GM13977 (cell line): Measurements from ENCODE around the gene PARP4.

Source experiments
- DNase-seq: peaks from one replicate; pipeline ENCODE4 v3.0.0; 2012; ENCODE audit warnings: low spot score
- CTCF ChIP-seq: IDR thresholded peaks from 2 replicates; pipeline ENCODE4 v1.5.1; 2012; ENCODE audit warnings: mild to moderate bottlenecking, control low read depth; ENCODE audit not compliant: insufficient read depth; ENCODE audit errors: extremely low read depth, missing control alignments
- in situ Hi-C: fragments of 300-500 bp; cut with MboI; formaldehyde crosslinking; loops from one replicate; pipeline ENCODE4 v1.12.0; 2022; ENCODE audit warnings: low sequenced_read_pairs, low pct_unique_long_range_greater_than_20kb, mixed read lengths, inconsistent platforms; ENCODE audit not compliant: unreplicated experiment

The PARP4 gene

DNA sequence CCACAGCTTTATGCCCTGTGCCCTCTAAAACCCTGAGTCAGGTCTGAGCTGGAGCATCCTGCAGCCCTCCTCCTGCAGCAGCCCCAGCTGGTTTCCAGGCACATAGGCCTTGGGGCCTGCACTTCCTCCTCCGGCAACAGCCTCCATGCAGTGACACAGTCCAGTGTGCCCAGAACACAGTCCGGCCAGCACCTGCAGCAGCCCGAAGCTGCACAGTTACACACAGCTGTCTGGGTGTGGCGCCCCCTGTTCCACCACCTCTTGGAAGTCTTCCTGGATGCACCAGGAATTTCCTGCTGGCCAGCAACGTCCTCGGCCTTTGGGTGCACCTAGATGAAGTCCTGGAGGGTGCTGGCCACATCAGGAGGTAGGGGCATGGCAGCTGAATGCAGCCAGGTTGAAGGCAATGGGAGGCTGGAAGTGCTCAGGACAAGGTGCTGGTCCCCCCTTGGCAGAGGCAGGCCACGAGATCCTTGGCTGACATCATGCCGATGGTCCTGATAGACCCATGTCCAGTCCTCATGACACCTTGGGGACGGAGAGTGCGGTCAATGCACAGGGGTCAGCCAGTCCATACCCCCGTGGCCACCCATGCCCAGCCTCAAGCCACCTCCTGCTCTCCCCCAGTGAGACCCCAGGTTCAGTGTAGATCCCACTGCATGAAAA is 27.1 kb upstream of the PARP4 start:
- TF ChIP-seq CTCF, result no peak
- no peak for DNase-seq
- in situ Hi-C loops, result no loop called here

DNA sequence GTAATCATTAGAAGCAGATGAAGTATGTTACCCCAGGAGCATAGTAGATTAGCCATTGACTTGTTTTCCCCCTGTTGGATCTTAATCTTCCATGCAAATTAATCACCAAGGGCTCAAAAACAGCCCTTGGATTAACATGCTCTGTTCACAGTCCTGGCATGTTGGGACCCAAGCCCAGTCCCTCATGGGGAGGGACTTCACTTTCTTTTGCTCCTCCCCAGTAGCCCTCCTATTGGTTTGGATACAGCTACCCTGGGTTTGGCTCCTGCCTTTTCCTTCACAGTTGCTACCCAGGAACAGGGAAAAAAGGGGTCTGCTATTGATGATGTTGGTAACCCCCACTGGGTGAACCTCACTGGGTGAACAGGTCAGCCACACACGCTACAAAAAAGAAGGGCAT is 16.9 kb upstream of the PARP4 start:
- in situ Hi-C loops, result no loop called here
- no peak for TF ChIP-seq CTCF
- DNase-seq, result no peak

- DNase-seq, result no peak
- TF ChIP-seq CTCF, result no peak
- in situ Hi-C loops, result no loop called here
Measured at GRCh38 chr13:24528816-24529398, 16.3 kb upstream of the PARP4 start.

DNA sequence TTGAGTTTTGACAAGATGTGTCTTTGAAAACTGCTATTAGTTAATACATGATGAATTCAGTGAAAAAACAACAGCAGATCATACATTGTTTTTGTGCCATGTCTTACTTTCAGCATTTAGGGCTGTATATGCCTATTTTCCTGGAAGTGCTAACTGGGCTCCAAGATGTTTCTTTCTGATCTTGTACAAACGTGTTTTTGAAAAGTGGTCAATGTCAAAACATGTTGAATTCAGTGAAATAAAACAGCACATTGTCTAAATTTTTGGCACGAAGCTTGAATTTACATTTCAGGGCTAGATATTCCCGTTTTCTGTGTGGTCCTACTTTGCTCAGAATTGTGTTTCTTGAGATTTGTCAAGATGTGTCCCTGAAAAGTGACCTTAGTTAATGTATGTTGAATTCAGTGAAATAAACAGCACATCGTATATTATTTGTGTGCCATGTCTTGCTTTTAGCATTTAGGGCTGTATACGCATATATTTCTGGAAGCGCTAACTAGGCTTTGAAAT is 14.7 kb upstream of the PARP4 start:
- TF ChIP-seq CTCF, result no peak
- in situ Hi-C loops, result no loop called here
- no peak for DNase-seq

DNA sequence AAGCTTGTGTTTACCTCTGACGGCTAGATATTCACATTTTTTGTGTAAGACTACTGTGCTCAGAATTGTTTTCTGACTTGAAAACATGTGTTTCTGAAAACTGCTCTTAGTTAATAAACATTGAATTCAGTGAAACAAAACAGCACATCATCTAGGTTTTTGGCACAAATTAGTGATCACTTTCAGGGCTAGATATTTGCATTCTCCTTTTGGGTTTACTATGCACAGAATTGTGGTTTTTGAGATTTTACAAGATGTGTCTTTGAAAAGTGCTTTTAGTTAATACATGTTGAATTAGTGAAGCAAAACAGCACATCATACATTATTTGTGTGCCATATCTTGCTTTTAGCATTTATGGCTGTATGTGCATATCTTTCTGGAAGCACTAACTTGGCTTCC is 8.2 kb upstream of the PARP4 start:
- TF ChIP-seq CTCF, result no peak
- in situ Hi-C loops, result no loop called here

GRCh38 chr13:24516919-24517318 is 4.3 kb upstream of the PARP4 start:
- no peak for TF ChIP-seq CTCF
- DNase-seq, result no peak
- in situ Hi-C loops, result no loop called here

More for the DNA sequence above, 8.2 kb upstream of the PARP4 start:
- DNase-seq, result no peak

- in situ Hi-C loops, result no loop called here
- no peak for TF ChIP-seq CTCF
Measured at GRCh38 chr13:24512908-24513213, 283 bp upstream of the PARP4 start.

More at GRCh38 chr13:24512908-24513213, 283 bp upstream of the PARP4 start:
- DNase-seq, result no peak
